Posterior vena cava (tissue), 2 donors: ENCODE measurements around the gene SLC44A1. TPM values are rescaled to one million over a fixed set of nuclear protein-coding genes. Genes with fewer than 3 reads are reported as not detected.
"Not testable (repeated sequence)": the region's sequence is repeated elsewhere in the genome, so short reads cannot be mapped to it uniquely, and the experiment has no call there.

ENCODE experiments used
- DNase-seq: peaks from one replicate; pipeline ENCODE4 v3.0.0-alpha.2; 2020; ENCODE audit warnings: low spot score
- intact Hi-C, 2 donors: fragments of 100-400 bp; cut with DNase I; formaldehyde crosslinking; loops; one replicate each; pipeline versions ENCODE4 v1.14.1 to v1.14.2; 2022 to 2023
- total RNA-seq, 2 donors: library from RNA; stranded (reverse); fragmentation: NEBNext Ultra II Directional; extraction: Animal tissue kit (Norgen Biotek cat#: 25700); gene quantifications; one replicate each; pipeline ENCODE4 v1.2.1, GENCODE V29; 2021
- donor health status: DM: yes; HTN: yes; CAD: no.
- donor health status: DM: yes; HTN: yes; CAD: no.

SLC44A1 gene
- total RNA-seq, 2 donors from 2014 or later, result 34.1 to 41.6 TPM

GRCh38 chr9:105259731-105260612, 15.5 kb downstream of the SLC44A1 start:
- DNase-seq, result no peak
- intact Hi-C loops, result no loop called here

DNA sequence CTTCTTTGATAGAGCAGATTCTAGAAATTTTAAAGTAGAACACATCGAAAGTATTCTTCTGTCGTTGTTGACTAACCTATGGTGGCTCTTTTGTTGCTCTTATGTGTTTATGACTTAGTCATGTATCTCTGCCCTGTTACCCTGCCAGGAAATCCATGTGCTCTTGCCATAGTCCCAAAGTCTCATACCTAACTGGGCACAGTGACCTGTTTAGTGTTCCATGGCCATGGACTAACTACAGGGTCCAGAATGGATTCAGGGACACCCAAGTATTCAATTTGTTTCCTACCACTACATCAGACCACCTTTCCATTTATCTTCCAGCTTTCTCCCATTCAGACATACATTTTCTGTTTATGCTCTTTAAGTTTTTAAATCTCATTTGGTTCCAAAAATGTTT, 18.0 kb downstream of the SLC44A1 start:
- intact Hi-C loops, result no loop called here
- no peak for DNase-seq

GRCh38 chr9:105264380-105264779, 19.9 kb downstream of the SLC44A1 start:
- intact Hi-C loops, result no loop called here
- no peak for DNase-seq

DNA sequence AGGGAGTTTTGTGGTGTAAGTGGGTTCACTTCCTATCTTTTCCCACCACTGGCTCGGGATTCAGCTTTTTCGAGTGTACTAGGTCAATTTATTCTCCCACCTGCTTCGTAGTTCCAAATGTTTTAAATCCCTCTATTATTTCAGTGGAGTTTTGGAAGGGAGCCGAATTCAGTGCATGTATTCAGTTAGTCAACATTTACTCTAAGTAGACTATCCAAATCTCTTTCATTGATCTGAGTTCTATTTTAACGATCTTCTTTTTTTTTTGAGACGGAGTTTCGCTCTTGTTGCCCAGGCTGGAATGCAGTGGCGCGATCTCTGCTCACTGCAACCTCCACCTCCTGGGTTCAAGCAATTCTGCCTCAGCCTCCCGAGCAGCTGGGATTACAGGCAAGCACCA, 23.8 kb downstream of the SLC44A1 start:
- intact Hi-C loops, DNase-seq: not testable (repeated sequence)

- intact Hi-C loops, result no loop called here
- DNase-seq, result no peak
These were observed 25.1 kb downstream of the SLC44A1 start for GRCh38 chr9:105269593-105269992.

- DNase-seq, result no peak
- intact Hi-C loops, result no loop called here
These were observed 26.3 kb downstream of the SLC44A1 start for GRCh38 chr9:105270711-105271110.

DNA sequence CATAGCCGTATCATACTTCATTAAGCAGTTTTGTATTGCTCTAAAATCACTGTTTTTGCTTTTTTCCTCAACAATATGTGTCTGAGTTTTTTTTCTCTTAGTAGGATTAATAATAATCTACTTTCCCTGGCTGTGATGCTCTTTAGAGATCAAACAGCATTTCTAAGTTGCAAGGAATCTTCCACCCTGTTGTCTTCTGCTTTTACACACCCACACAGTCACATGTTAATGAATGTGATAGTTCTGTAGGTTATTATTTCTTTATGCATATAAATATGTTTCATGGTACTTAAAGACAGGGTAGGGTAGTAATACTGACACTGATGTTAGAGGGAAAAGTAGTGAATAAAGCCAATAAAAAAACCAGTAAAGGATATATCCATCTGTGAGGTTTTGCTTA, 29.3 kb downstream of the SLC44A1 start:
- DNase-seq, result no peak
- intact Hi-C loops, result no loop called here

GRCh38 chr9:105275111-105275510, 30.7 kb downstream of the SLC44A1 start:
- intact Hi-C loops, result no loop called here
- DNase-seq, result no peak

- DNase-seq, result no peak
- intact Hi-C loops, result no loop called here
These were observed 31.5 kb downstream of the SLC44A1 start for GRCh38 chr9:105275938-105276337.

- intact Hi-C loops, result no loop called here
- no peak for DNase-seq
These were observed 34.3 kb downstream of the SLC44A1 start for GRCh38 chr9:105278751-105279150.

DNA sequence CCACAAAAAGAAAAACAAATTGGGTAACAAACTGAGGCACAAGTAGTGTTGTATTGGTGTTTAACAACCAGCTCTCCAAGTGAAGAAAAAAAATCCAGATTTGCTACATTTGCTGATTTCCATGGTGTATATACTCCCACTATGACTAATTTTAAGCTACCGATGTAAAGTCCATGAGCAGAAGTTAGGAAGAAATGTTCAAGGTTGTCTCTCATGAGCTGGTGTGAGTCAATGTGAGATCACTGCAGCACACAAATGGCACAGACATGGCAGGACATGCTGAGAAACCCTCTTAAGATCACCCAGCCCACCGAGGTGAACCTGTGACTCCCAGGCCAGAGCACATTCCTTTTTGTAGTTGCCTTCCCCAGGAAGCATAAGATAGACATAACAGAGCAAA, 36.2 kb downstream of the SLC44A1 start:
- intact Hi-C loops, result loop anchor here in 1 of 2 donors (1.0 kb wide), 1 partner anchor 35 kb away; no protein-coding TSS in a partner anchor
- no peak for DNase-seq

DNA sequence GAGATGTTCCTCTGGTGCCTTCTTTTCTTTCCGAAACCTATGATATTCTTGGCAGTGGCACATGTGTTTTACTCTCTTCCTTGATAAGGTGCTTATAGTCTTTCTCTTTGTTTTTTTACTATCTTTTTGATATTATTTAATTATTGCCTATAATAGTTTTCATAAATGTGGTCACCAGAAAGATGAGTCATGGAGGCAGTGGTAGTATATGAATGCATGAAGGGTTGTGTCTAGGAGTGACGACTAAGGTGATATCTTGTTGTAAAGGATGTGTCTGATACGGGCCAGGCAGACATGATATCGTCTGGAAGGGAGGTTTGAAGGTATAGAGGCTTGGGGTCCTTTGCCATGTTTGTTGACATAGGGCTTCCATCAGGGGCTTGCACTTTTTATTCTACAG, 36.8 kb downstream of the SLC44A1 start:
- intact Hi-C loops, result loop anchor here in 1 of 2 donors (1.0 kb wide), 1 partner anchor 34 kb away; no protein-coding TSS in a partner anchor

GRCh38 chr9:105281926-105282325, 37.5 kb downstream of the SLC44A1 start:
- no peak for DNase-seq
- intact Hi-C loops, result loop anchor here in 1 of 2 donors (1.0 kb wide), 1 partner anchor 33 kb away; no protein-coding TSS in a partner anchor

More for the DNA sequence above, 36.8 kb downstream of the SLC44A1 start:
- no peak for DNase-seq

- intact Hi-C loops, result no loop called here
- DNase-seq, result no peak
These were observed 38.6 kb downstream of the SLC44A1 start for GRCh38 chr9:105282870-105283621.

GRCh38 chr9:105283795-105284194, 39.3 kb downstream of the SLC44A1 start:
- intact Hi-C loops, result no loop called here
- DNase-seq, result no peak

DNA sequence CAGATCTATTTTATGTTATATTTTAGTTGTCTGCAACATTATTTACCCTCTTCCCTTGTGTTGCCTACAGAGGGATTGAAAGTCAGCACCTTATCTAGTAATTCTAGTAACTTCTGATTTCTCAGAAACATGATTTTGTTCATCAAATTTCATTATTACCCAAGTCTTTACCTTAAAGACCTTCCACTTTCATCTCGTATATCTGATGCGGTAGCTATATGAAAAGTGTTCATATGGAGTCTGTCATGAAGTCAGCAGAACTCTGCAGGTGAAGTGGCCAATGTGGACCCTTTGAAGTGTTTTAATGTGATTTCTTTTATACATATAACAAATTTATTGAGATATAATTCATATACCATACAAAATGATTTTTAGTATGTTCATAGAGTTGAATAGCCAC, 40.0 kb downstream of the SLC44A1 start:
- DNase-seq, result no peak
- intact Hi-C loops, result no loop called here

DNA sequence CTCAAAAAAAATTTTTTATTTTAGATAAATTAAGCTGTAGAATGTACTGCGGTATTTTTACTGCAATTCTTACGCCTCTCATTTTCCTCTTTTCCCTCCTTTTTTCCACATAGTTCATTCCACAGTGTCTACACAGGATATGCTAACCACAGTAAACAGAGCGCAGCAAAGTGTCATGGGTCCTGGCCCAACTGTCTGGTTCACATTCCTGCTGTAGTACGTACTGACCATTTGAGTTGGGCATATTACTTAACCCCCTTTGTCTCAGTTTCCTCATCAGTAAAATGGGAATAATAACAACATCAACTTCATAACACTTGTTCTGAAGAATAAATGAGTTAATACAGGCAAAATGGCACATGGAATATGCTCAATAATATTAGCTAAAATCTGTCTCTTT, 41.6 kb downstream of the SLC44A1 start:
- intact Hi-C loops, result no loop called here
- DNase-seq, result no peak

DNA sequence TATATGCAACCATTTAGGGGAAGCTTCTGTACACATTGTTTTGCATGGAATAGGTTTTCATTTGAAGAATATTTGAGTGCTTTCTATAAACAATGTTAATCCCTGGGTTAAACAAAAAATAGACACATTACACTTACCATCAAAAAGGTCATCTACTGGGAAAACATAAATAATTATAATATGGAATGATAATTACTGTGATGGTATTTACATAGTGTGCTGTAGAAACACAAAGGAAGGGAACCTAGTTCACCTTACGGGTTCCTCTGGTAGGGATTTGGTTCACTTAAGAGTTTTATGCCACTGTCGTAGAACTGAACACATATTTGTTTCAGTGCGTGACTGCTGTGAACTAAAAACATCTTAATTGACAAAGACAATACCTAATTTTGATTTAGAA, 44.9 kb downstream of the SLC44A1 start:
- no peak for DNase-seq
- intact Hi-C loops, result no loop called here

DNA sequence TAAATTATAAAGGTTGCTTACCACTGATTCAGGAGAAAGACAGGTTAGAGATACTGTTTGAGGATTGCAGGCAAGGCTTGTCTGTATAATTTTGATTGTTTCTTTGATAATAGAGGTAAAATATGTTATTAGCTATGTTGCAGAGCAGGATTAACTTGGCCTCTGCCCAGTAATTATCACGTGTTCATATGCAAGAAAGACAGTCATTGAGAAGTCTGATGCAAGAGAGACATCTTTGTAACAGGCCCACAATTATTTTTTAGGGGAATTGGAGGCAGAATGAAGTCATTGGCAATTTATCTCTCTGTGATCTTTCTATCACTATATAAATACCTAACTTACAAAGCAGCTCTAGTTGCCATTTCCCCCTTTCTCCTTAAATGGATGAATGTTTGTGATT, 46.0 kb downstream of the SLC44A1 start:
- intact Hi-C loops, result no loop called here

DNA sequence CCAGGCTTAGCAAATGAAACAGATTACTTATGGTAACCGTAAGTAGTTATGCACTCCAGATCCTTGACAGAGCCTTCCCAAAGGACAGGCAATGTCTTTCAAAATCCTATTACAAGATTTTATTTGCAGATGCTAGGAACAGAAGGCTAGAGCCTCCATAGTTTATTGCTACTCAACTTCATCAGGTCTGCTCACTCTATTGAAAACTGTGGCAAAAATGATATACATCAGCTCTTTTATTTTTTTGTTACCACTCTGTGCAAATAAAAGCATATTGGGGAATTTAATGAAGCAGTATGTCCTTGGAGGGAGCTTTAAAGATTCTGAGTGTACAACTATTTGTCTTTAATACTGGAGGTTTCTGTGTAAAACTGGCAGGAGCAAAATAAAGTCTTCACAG, 46.5 kb downstream of the SLC44A1 start:
- no peak for DNase-seq
- intact Hi-C loops, result no loop called here

More for the DNA sequence above, 46.0 kb downstream of the SLC44A1 start:
- DNase-seq, result no peak
